Measurements from ENCODE around the gene SLC25A29.

GRCh38 chr14:100314724-100315123 lies 8.5 kb upstream of the SLC25A29 start:
- no peak for TF ChIP-seq CHD2 (IDR thresholded peaks at IDR 0.05; ENCODE audit: low read length, partially characterized antibody)
- TF ChIP-seq BHLHE40 (IDR thresholded peaks at IDR 0.05; ENCODE audit: low read depth, low read length) = no peak
- TF ChIP-seq CTCF (IDR thresholded peaks at IDR 0.05) = no peak
- TF ChIP-seq RARB (CRISPR knock-in tag; IDR thresholded peaks at IDR 0.05) = no peak
- TF ChIP-seq MAZ (IDR thresholded peaks at IDR 0.05; ENCODE audit: borderline replicate concordance, low read depth, low read length) = no peak
- TF ChIP-seq POLR2A (IDR thresholded peaks at IDR 0.05; ENCODE audit: low read length) = no peak
- no peak for TF ChIP-seq HDAC2 (IDR thresholded peaks at IDR 0.05)
- no peak for TF ChIP-seq RAD21 (conservative IDR thresholded peaks at IDR 0.05 in 1 of 2, IDR thresholded peaks at IDR 0.05 in 1 of 2)
- TF ChIP-seq EP300 (IDR thresholded peaks at IDR 0.05) = no peak
- TF ChIP-seq CEBPB (IDR thresholded peaks at IDR 0.05) = no peak
- no peak for TF ChIP-seq ESRRA (IDR thresholded peaks at IDR 0.05; ENCODE audit: borderline replicate concordance, low read length)
- no peak for TF ChIP-seq PBX3 (IDR thresholded peaks at IDR 0.05)

Measured in A549 (cell line).